Gastrocnemius medialis (tissue), 4 donors: Measurements from ENCODE around the gene LIN54. TPM values are rescaled to one million over a fixed set of nuclear protein-coding genes. Genes with fewer than 3 reads are reported as not detected.

Experiments
- ATAC-seq, 2 donors: fragments of 150-250 bp; one replicate each; pipeline ENCODE4 v1.9.1; 2016
- DNase-seq, 2 donors: peaks; one replicate each; pipeline ENCODE4 v3.0.0-alpha.2; 2019
- H3K27ac ChIP-seq, 4 donors: fragments of 200-600 bp; sonication (generic); 1 replicate in 1 of 4; 2 replicates in 3 of 4; pipeline ENCODE4 v1.5.1; 2016 to 2018; ENCODE audit warnings: mild to moderate bottlenecking in 2 of 4, moderate library complexity in 1 of 4
- H3K27me3 ChIP-seq, 3 donors: fragments of 200-600 bp; sonication (generic) in 2 of 3; 1 replicate in 1 of 3; 2 replicates in 2 of 3; pipeline versions ENCODE4 v1.5.1 to v1.6.0; 2016 to 2019; ENCODE audit warnings: mild to moderate bottlenecking in 1 of 3, moderate library complexity in 1 of 3
- H3K36me3 ChIP-seq, 2 donors: fragments of 200-600 bp; sonication (generic) in 1 of 2; one replicate each; pipeline ENCODE4 v1.5.1; 2017 to 2018
- H3K4me1 ChIP-seq, 2 donors: fragments of 200-600 bp; sonication (generic) in 1 of 2; one replicate each; pipeline ENCODE4 v1.5.1; 2016 to 2017; ENCODE audit warnings: mild to moderate bottlenecking in 2 of 2
- H3K4me3 ChIP-seq, 4 donors: fragments of 200-600 bp; sonication (generic) in 3 of 4; 1 replicate in 1 of 4; 2 replicates in 3 of 4; pipeline ENCODE4 v1.5.1; 2016 to 2019; ENCODE audit warnings: mild to moderate bottlenecking in 2 of 4
- H3K9me3 ChIP-seq, 3 donors: fragments of 200-600 bp; sonication (generic) in 2 of 3; 1 replicate in 1 of 3; 2 replicates in 2 of 3; pipeline ENCODE4 v1.5.1; 2016 to 2019
- CTCF ChIP-seq, 5 experiments: fragments of 450-650 bp in 3 of 5; fragments of 200-600 bp in 2 of 5; sonication (generic) in 2 of 5; IDR thresholded peaks in 4 of 5; conservative IDR thresholded peaks in 1 of 5; 1 replicate in 4 of 5; 2 replicates in 1 of 5; pipeline ENCODE4 v1.5.1; 2016 to 2019; ENCODE audit warnings: antibody characterized with exemption in 5 of 5, mild to moderate bottlenecking in 3 of 5, moderate library complexity in 3 of 5
- POLR2A ChIP-seq, 2 donors: fragments of 450-650 bp; IDR thresholded peaks; one replicate each; pipeline ENCODE4 v1.6.1; 2017; ENCODE audit warnings: antibody characterized with exemption in 2 of 2, mild to moderate bottlenecking in 2 of 2, moderate library complexity in 2 of 2
- in situ Hi-C, 4 donors: fragments of 200-750 bp; cut with MboI; loops; one replicate each; pipeline versions ENCODE4 v1.15.0 to v1.8.0; 2017; ENCODE audit warnings: low sequenced_read_pairs in 4 of 4
- intact Hi-C: fragments of 100-400 bp; cut with DNase I; formaldehyde crosslinking; loops from one replicate; pipeline ENCODE4 v1.15.1; 2023; ENCODE audit warnings: low total_unique reads
- total RNA-seq, 4 donors: library from RNA; depleted of rRNA; stranded (reverse); fragments of >200 nt; gene quantifications; one replicate each; pipeline versions ENCODE4 v1.1.0 to v1.2.3, GENCODE V29; 2016

LIN54 gene
- total RNA-seq, 4 donors from 2014 or later: 12.0 to 25.0 (median 14.5) TPM

DNA sequence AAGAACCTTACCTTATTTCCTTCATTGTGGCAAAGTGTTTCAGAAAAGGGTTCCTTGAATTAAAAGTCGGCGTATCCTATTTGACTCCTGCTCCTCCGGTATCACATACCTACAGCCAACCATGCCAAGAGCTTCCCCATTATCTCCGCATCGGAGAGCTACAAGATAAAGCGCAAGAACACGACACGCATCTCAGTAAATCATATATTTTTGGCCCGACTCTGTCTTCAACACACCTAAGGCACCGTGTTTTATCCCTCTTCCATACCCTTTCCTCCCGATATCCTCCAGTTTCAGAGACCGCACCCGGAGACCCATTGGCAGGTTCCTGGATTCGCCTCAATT, 110.6 kb downstream of the LIN54 start:
- TF ChIP-seq POLR2A (IDR thresholded peaks at IDR 0.05): no peak
- TF ChIP-seq CTCF (IDR thresholded peaks at IDR 0.05 in 4 of 5, conservative IDR thresholded peaks at IDR 0.05 in 1 of 5): no peak
- Histone ChIP-seq H3K27ac (peak overlapping the region; percentile 94 to 98 (median 96)), H3K4me1 (peaks cover 32 to 34% of the 10 kb centered on the region in 2 donors), H3K36me3 (peaks cover 0 to 24% of the 10 kb centered on the region in 2 donors), H3K27me3 (no peaks in the 10 kb centered on the region), H3K4me3 (peak overlapping the region; percentile 65 to 92 (median 82)), H3K9me3 (no peaks in the 10 kb centered on the region)
- DNase-seq (no peak), ATAC-seq (peak; percentile 25 to 42)
- intact Hi-C loops (loop anchor here (1.0 to 2.0 kb wide), 3 partner anchors 9 to 526 kb away; partner anchors contain the start of genes COQ2 and SEC31A), in situ Hi-C loops (loop anchor here in 3 of 4 donors (10.0 to 25.0 kb wide), 2 partner anchors 105 to 362 kb away; no protein-coding TSS in a partner anchor)

GRCh38 chr4:82899374-82900065, 111.1 kb downstream of the LIN54 start:
- in situ Hi-C loops: loop anchor here (10.0 to 25.0 kb wide), 6 partner anchors 105 to 563 kb away; partner anchors contain the start of genes HELQ (in 2 of the 4), MRPS18C (in 2 of the 4), COPS4 (in 1 of the 4) and ENOPH1 (in 1 of the 4)
- TF ChIP-seq CTCF (IDR thresholded peaks at IDR 0.05 in 4 of 5, conservative IDR thresholded peaks at IDR 0.05 in 1 of 5) (no peak), POLR2A (IDR thresholded peaks at IDR 0.05) (no peak)

DNA sequence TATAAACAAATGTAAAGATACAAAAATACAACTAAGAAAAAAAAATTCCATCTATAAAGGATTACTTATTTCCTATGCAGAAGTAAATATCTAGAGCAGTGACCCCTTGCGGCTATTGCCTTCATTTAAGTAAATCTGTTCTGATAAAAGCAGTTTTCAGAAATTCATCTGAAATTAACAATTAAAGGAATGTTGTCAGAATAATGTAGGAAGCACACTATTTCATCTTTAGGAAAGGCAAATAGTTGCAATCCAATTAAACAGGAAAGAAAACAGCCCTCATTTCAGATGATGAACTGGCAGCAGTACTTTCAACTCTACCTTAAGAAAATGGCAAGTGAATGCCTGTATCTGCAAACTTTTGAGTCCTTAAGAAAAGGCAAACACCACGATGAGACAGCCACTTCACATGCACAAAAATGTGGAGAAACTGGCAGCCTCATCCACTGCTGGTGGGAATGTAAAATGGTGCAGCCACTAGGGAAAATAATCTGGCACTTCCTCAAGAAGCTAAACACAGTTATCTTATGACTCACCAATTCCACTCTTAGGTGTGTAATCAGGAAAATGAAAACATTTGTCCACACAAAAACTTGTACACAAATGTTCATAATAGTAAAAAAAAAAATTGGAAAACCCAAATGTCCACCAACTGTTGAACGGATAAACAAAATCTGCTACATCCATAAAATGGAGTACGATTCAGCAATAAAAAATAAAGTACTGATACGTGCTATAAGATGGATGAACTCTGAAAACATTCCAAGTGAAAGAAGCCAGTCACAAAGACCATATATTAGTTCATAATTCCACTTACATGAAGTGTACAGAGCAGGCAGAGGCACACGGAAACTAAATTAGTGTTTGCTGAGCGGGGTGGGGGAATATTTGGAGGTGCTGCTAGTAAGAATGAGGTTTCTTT, 112.0 kb downstream of the LIN54 start:
- Histone ChIP-seq H3K9me3 (no peaks in the 10 kb centered on the region), H3K4me3 (peak overlapping the region; percentile 65 to 92 (median 82)), H3K27ac (peak overlapping the region; percentile 94 to 98 (median 96)), H3K27me3 (no peaks in the 10 kb centered on the region), H3K4me1 (peaks cover 32 to 34% of the 10 kb centered on the region in 2 donors), H3K36me3 (peaks cover 0 to 38% of the 10 kb centered on the region in 2 donors)
- in situ Hi-C loops (loop anchor here (10.0 to 25.0 kb wide), 4 partner anchors 136 to 564 kb away; partner anchors contain the start of genes HELQ (in 2 of the 4), MRPS18C (in 2 of the 4), COPS4 (in 1 of the 4) and ENOPH1 (in 1 of the 4)), intact Hi-C loops (loop anchor here (10.0 kb wide), 1 partner anchor 556 kb away; the partner anchor contains the start of genes HELQ and MRPS18C)
- TF ChIP-seq POLR2A (IDR thresholded peaks at IDR 0.05): no peak
- peak in 2 of 5 experiments; percentile 16 to 37 for TF ChIP-seq CTCF (IDR thresholded peaks at IDR 0.05 in 4 of 5, conservative IDR thresholded peaks at IDR 0.05 in 1 of 5)
- ATAC-seq (no peak), DNase-seq (peak in 1 of 2 donors; percentile 15)

More at GRCh38 chr4:82899374-82900065, 111.1 kb downstream of the LIN54 start:
- peak overlapping the region; percentile 65 to 92 (median 82) for H3K4me3 ChIP-seq
- intact Hi-C loops: loop anchor here (1.0 to 10.0 kb wide), 4 partner anchors 8 to 555 kb away; partner anchors contain the start of genes COQ2, HELQ, MRPS18C and SEC31A
- H3K9me3 ChIP-seq: no peaks in the 10 kb centered on the region
- no peak for DNase-seq
- no peaks in the 10 kb centered on the region for H3K27me3 ChIP-seq
- H3K36me3 ChIP-seq: peaks cover 0 to 29% of the 10 kb centered on the region in 2 donors
- peaks cover 32 to 34% of the 10 kb centered on the region in 2 donors for H3K4me1 ChIP-seq
- no peak for ATAC-seq
- peak overlapping the region; percentile 94 to 98 (median 96) for H3K27ac ChIP-seq

GRCh38 chr4:82896755-82897154, 113.9 kb downstream of the LIN54 start:
- no peak overlapping the region for H3K27ac ChIP-seq
- in situ Hi-C loops: loop anchor here (10.0 to 25.0 kb wide), 4 partner anchors 138 to 566 kb away; partner anchors contain the start of genes HELQ (in 2 of the 4), MRPS18C (in 2 of the 4), COPS4 (in 1 of the 4) and ENOPH1 (in 1 of the 4)
- TF ChIP-seq CTCF (IDR thresholded peaks at IDR 0.05 in 4 of 5, conservative IDR thresholded peaks at IDR 0.05 in 1 of 5) (no peak), POLR2A (IDR thresholded peaks at IDR 0.05) (no peak)
- H3K27me3 ChIP-seq: no peaks in the 10 kb centered on the region
- H3K9me3 ChIP-seq: no peaks in the 10 kb centered on the region
- H3K4me3 ChIP-seq: no peak overlapping the region
- intact Hi-C loops: loop anchor here (10.0 kb wide), 1 partner anchor 558 kb away; the partner anchor contains the start of genes HELQ and MRPS18C
- ATAC-seq (no peak), DNase-seq (no peak)
- H3K4me1 ChIP-seq: peaks cover 28 to 34% of the 10 kb centered on the region in 2 donors
- peaks cover 0 to 41% of the 10 kb centered on the region in 2 donors for H3K36me3 ChIP-seq
